A549 (cell line): ENCODE results near the gene ARHGAP9.

Experiments used
- CEBPB ChIP-seq, 2 experiments: fragments of >200 bp in 1 of 2; sonication (Bioruptor Twin) in 1 of 2; formaldehyde crosslinking in 1 of 2; IDR thresholded peaks; 2 replicates each; pipeline ENCODE4 v1.6.1; 2012 to 2016
- EHF ChIP-seq: fragments of 250-450 bp; sonication (Bioruptor Pico); IDR thresholded peaks from 2 replicates; pipeline ENCODE4 v1.5.0; 2020; ENCODE audit warnings: mild to moderate bottlenecking
- EHMT2 ChIP-seq: fragments of 200-600 bp; sonication (generic); IDR thresholded peaks from 2 replicates; pipeline ENCODE4 v1.6.1; 2016; ENCODE audit warnings: antibody characterized with exemption, low read depth, mild to moderate bottlenecking, moderate library complexity
- EP300 ChIP-seq, 2 experiments: fragments of >200 bp; sonication (Bioruptor Twin); formaldehyde crosslinking; IDR thresholded peaks; 2 replicates in 1 of 2; 3 replicates in 1 of 2; pipeline ENCODE4 v1.6.1; 2016 to 2017
- MAFK ChIP-seq: fragments of 450-650 bp; IDR thresholded peaks from 2 replicates; pipeline ENCODE4 v1.6.1; 2014; ENCODE audit not compliant: partially characterized antibody
- MAX ChIP-seq: IDR thresholded peaks from 2 replicates; pipeline ENCODE4 v1.6.1; 2012
- MYC ChIP-seq: IDR thresholded peaks from 2 replicates; pipeline ENCODE4 v1.6.1; 2012; ENCODE audit warnings: mild to moderate bottlenecking, inconsistent platforms, low read length, improper control_type of control experiment, borderline replicate concordance
- POLR2A ChIP-seq: IDR thresholded peaks from 2 replicates; pipeline ENCODE4 v1.6.1; 2012; ENCODE audit warnings: mild to moderate bottlenecking, low read length
- RAD21 ChIP-seq, 2 experiments: fragments of >200 bp in 1 of 2; sonication (Bioruptor Twin) in 1 of 2; formaldehyde crosslinking in 1 of 2; IDR thresholded peaks in 1 of 2; conservative IDR thresholded peaks in 1 of 2; 2 replicates in 1 of 2; 3 replicates in 1 of 2; pipeline ENCODE4 v1.6.1; 2012 to 2018; ENCODE audit warnings: inconsistent platforms in 1 of 2
- RCOR1 ChIP-seq: fragments of 150-350 bp; IDR thresholded peaks from 2 replicates; pipeline ENCODE4 v1.6.1; 2014; ENCODE audit warnings: antibody characterized with exemption, low read length, low read depth
- SMC3 ChIP-seq: fragments of >200 bp; sonication (Bioruptor Twin); formaldehyde crosslinking; IDR thresholded peaks from 3 replicates; pipeline ENCODE4 v1.6.1; 2018; ENCODE audit warnings: inconsistent platforms
- TF ChIP-seq, protein P1 (sequence below): fragments of >200 bp; sonication (Bioruptor Twin); formaldehyde crosslinking; IDR thresholded peaks from 2 replicates; pipeline ENCODE4 v1.6.1; 2016
- TF ChIP-seq, protein P2 (sequence below): fragments of >200 bp; sonication (Bioruptor Twin); formaldehyde crosslinking; IDR thresholded peaks from 3 replicates; pipeline ENCODE4 v1.5.1; 2016
- TF ChIP-seq, protein P3 (sequence below): fragments of 450-650 bp; IDR thresholded peaks from 2 replicates; pipeline ENCODE4 v1.6.1; 2014; ENCODE audit warnings: antibody characterized with exemption

DNA sequence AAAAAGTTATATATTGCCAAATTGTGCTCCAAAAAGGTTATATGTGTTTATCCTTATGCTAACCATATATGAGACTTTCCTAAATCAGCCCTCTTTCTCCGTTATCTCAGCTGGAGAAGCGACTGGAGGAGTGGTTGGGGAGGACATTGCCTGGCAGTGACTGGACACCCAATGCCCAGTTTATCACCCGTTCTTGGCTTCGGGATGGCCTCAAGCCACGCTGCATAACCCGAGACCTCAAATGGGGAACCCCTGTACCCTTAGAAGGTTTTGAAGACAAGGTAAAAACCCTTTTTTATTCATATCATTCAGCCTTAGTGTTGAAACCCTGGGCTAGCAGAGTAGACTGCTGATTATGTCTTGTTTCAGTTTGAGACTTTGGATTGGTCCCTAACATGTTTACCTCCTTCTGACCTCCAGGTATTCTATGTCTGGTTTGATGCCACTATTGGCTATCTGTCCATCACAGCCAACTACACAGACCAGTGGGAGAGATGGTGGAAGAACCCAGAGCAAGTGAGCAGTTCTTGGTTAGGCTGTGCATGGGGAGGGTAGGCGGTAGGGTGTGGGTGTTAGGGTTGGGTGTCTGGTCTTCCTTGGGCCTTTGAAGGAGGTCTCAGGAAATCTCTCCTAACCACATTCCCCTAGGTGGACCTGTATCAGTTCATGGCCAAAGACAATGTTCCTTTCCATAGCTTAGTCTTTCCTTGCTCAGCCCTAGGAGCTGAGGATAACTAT is 32.1 kb upstream of the ARHGAP9 start:
- TF ChIP-seq RAD21 (conservative IDR thresholded peaks at IDR 0.05 in 1 of 2, IDR thresholded peaks at IDR 0.05 in 1 of 2) (no peak), CEBPB (IDR thresholded peaks at IDR 0.05) (no peak), EHMT2 (no peak), POLR2A (no peak), MAX (no peak), SMC3 (no peak), MAFK (no peak), MYC (no peak), RCOR1 (no peak), EP300 (IDR thresholded peaks at IDR 0.05) (no peak), EHF (CRISPR knock-in tag) (no peak)
- TF ChIP-seq, protein P1, sequence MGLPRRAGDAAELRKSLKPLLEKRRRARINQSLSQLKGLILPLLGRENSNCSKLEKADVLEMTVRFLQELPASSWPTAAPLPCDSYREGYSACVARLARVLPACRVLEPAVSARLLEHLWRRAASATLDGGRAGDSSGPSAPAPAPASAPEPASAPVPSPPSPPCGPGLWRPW = no peak
- TF ChIP-seq, protein P2, sequence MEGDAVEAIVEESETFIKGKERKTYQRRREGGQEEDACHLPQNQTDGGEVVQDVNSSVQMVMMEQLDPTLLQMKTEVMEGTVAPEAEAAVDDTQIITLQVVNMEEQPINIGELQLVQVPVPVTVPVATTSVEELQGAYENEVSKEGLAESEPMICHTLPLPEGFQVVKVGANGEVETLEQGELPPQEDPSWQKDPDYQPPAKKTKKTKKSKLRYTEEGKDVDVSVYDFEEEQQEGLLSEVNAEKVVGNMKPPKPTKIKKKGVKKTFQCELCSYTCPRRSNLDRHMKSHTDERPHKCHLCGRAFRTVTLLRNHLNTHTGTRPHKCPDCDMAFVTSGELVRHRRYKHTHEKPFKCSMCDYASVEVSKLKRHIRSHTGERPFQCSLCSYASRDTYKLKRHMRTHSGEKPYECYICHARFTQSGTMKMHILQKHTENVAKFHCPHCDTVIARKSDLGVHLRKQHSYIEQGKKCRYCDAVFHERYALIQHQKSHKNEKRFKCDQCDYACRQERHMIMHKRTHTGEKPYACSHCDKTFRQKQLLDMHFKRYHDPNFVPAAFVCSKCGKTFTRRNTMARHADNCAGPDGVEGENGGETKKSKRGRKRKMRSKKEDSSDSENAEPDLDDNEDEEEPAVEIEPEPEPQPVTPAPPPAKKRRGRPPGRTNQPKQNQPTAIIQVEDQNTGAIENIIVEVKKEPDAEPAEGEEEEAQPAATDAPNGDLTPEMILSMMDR = no peak
- TF ChIP-seq, protein P3, sequence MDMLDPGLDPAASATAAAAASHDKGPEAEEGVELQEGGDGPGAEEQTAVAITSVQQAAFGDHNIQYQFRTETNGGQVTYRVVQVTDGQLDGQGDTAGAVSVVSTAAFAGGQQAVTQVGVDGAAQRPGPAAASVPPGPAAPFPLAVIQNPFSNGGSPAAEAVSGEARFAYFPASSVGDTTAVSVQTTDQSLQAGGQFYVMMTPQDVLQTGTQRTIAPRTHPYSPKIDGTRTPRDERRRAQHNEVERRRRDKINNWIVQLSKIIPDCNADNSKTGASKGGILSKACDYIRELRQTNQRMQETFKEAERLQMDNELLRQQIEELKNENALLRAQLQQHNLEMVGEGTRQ = no peak
